ENCODE measurements around the gene IGF2R. TPM values are rescaled to one million over a fixed set of nuclear protein-coding genes. Genes with fewer than 3 reads are reported as not detected.

Gene IGF2R
- total RNA-seq, 1 experiment from 2014 or later: 31.5 TPM

- intact Hi-C loops (cut with micrococcal nuclease): no loop called here
- CTCF ChIA-PET: interaction anchor here (0.6 kb wide), 1 partner anchor 11 kb away, joined by 3 read pairs; no protein-coding TSS in a partner anchor
- POLR2A ChIA-PET (ENCODE audit: unreplicated experiment): no interaction called here
- no peaks in the 10 kb centered on the region for H3K79me2 ChIP-seq (ENCODE audit: low read length)
- H4K20me1 ChIP-seq (ENCODE audit: low read length): no peaks in the 10 kb centered on the region
- no peaks in the 10 kb centered on the region for H3F3A ChIP-seq (ENCODE audit: low read length, unreplicated experiment)
- no peaks in the 10 kb centered on the region for H3K4me1 ChIP-seq (ENCODE audit: insufficient read depth, low read length)
- no peak overlapping the region for H3K4me3 ChIP-seq (ENCODE audit: low read length)
- DNase-seq: no peak
- H3K4me2 ChIP-seq (ENCODE audit: low read length): no peak overlapping the region
- no peak for TF ChIP-seq EZH2phosphoT487 (IDR thresholded peaks at IDR 0.05; ENCODE audit: borderline replicate concordance, low read length)
- BruUV-seq (replicated peaks): no TSS peak
- no peak overlapping the region for H2AFZ ChIP-seq (ENCODE audit: low read length)
- no peak overlapping the region for H3K9ac ChIP-seq (ENCODE audit: low read length)
- H3K27me3 ChIP-seq (ENCODE audit: low read length): no peaks in the 10 kb centered on the region
- H3K9me3 ChIP-seq (ENCODE audit: low read length): no peaks in the 10 kb centered on the region
- no peak overlapping the region for H3K27ac ChIP-seq (ENCODE audit: low read length)
- peaks cover 11% of the 10 kb centered on the region for H3K36me3 ChIP-seq (ENCODE audit: low read depth, low read length)
- H3K9me2 ChIP-seq (replicated peaks; ENCODE audit: low read length): no peaks in the 10 kb centered on the region
- no peak for ATAC-seq
Observed at GRCh38 chr6:160077526-160077925, 108.6 kb downstream of the IGF2R start.

- Histone ChIP-seq H2AFZ (ENCODE audit: low read length) (no peak overlapping the region), H3K9me2 (replicated peaks; ENCODE audit: low read length) (no peaks in the 10 kb centered on the region), H3K4me2 (ENCODE audit: low read length) (no peak overlapping the region), H3K4me1 (ENCODE audit: insufficient read depth, low read length) (no peaks in the 10 kb centered on the region), H3K9ac (ENCODE audit: low read length) (no peak overlapping the region), H3K9me3 (ENCODE audit: low read length) (no peaks in the 10 kb centered on the region), H3K4me3 (ENCODE audit: low read length) (no peak overlapping the region), H3F3A (ENCODE audit: low read length, unreplicated experiment) (no peaks in the 10 kb centered on the region), H3K36me3 (ENCODE audit: low read depth, low read length) (peaks cover 11% of the 10 kb centered on the region), H3K27ac (ENCODE audit: low read length) (no peak overlapping the region), H3K27me3 (ENCODE audit: low read length) (no peaks in the 10 kb centered on the region), H3K79me2 (ENCODE audit: low read length) (no peaks in the 10 kb centered on the region), H4K20me1 (ENCODE audit: low read length) (no peaks in the 10 kb centered on the region)
- no TSS peak for BruUV-seq (replicated peaks)
- POLR2A ChIA-PET (ENCODE audit: unreplicated experiment): no interaction called here
- TF ChIP-seq EZH2phosphoT487 (IDR thresholded peaks at IDR 0.05; ENCODE audit: borderline replicate concordance, low read length): no peak
- no peak for TF ChIP-seq CTCF (conservative IDR thresholded peaks at IDR 0.05; ENCODE audit: low read depth, low read length)
- no peak for TF ChIP-seq EZH2 (IDR thresholded peaks at IDR 0.05; ENCODE audit: low read length, unreplicated experiment)
- intact Hi-C loops (cut with micrococcal nuclease): no loop called here
- ATAC-seq (no peak), DNase-seq (no peak)
- CTCF ChIA-PET: no interaction called here
Observed at GRCh38 chr6:160078883-160079685, 110.2 kb downstream of the IGF2R start.

GRCh38 chr6:160079686-160080043, 110.8 kb downstream of the IGF2R start:
- TF ChIP-seq EZH2 (IDR thresholded peaks at IDR 0.05; ENCODE audit: low read length, unreplicated experiment) (no peak), EZH2phosphoT487 (IDR thresholded peaks at IDR 0.05; ENCODE audit: borderline replicate concordance, low read length) (no peak), CTCF (conservative IDR thresholded peaks at IDR 0.05; ENCODE audit: low read depth, low read length) (no peak)
- no peak overlapping the region for H3K27ac ChIP-seq (ENCODE audit: low read length)
- no TSS peak for BruUV-seq (replicated peaks)
- no peak overlapping the region for H3K9ac ChIP-seq (ENCODE audit: low read length)
- intact Hi-C loops (cut with micrococcal nuclease): no loop called here
- H3K27me3 ChIP-seq (ENCODE audit: low read length): no peaks in the 10 kb centered on the region
- peaks cover 11% of the 10 kb centered on the region for H3K36me3 ChIP-seq (ENCODE audit: low read depth, low read length)
- H3K4me3 ChIP-seq (ENCODE audit: low read length): no peak overlapping the region
- H3K9me3 ChIP-seq (ENCODE audit: low read length): no peaks in the 10 kb centered on the region
- H3F3A ChIP-seq (ENCODE audit: low read length, unreplicated experiment): no peaks in the 10 kb centered on the region
- ATAC-seq (no peak), DNase-seq (no peak)
- H3K4me2 ChIP-seq (ENCODE audit: low read length): no peak overlapping the region
- H3K79me2 ChIP-seq (ENCODE audit: low read length): no peaks in the 10 kb centered on the region
- CTCF ChIA-PET: no interaction called here
- no peaks in the 10 kb centered on the region for H4K20me1 ChIP-seq (ENCODE audit: low read length)
- no peak overlapping the region for H2AFZ ChIP-seq (ENCODE audit: low read length)
- POLR2A ChIA-PET (ENCODE audit: unreplicated experiment): no interaction called here
- H3K4me1 ChIP-seq (ENCODE audit: insufficient read depth, low read length): no peaks in the 10 kb centered on the region
- H3K9me2 ChIP-seq (replicated peaks; ENCODE audit: low read length): no peaks in the 10 kb centered on the region
